ENCODE data around the gene NID2. TPM values are rescaled to one million over a fixed set of nuclear protein-coding genes. Genes with fewer than 3 reads are reported as not detected.

NID2 gene
- total RNA-seq, 1 experiment from 2014 or later, result 9.5 TPM

DNA sequence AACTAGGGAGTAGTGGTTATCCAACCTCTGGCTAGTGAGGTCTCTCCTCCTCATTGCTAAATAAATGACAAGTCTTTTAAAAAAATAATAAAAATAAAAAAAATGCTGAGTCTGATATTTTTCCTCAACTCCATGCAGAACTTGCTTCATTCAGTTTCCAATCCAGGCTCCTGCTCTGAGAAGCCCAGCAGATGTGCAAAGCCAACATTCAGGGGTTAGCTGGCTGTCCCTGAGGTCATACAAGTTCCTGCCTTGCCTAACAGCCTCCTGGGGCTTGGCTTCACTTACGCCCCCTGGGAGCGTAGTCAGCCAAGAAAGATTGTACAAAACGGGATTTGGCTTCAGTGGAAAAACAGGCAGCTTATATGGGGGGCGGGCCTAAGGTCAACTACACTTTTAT is 56.2 kb downstream of the NID2 start:
- Histone ChIP-seq H3K9me3 (no peaks in the 10 kb centered on the region), H3K27me3 (replicated peaks; ENCODE audit: control insufficient read depth, insufficient read depth, low read length) (no peaks in the 10 kb centered on the region), H3K36me3 (ENCODE audit: control insufficient read depth, insufficient read depth, low read length) (peaks cover 4% of the 10 kb centered on the region), H3K4me1 (peaks cover 3% of the 10 kb centered on the region), H3K4me3 (ENCODE audit: low read depth, low read length) (no peak overlapping the region)
- no peak overlapping the region for H3K27ac Mint-ChIP-seq (ENCODE audit: unreplicated experiment)
- no peak overlapping the region for H3K4me3 Mint-ChIP-seq (ENCODE audit: unreplicated experiment)
- H3K9me3 Mint-ChIP-seq (ENCODE audit: unreplicated experiment), result no peaks in the 10 kb centered on the region
- peaks cover 6% of the 10 kb centered on the region for H3K4me1 Mint-ChIP-seq (ENCODE audit: low read depth, unreplicated experiment)
- peaks cover 61% of the 10 kb centered on the region for H3K36me3 Mint-ChIP-seq (ENCODE audit: insufficient read depth, unreplicated experiment)
- intact Hi-C loops (cut with micrococcal nuclease; ENCODE audit: unreplicated experiment), result loop anchor here (10.0 kb wide), 1 partner anchor 52 kb away; the partner anchor contains the start of gene NID2
- H3K27me3 Mint-ChIP-seq (ENCODE audit: insufficient read depth, unreplicated experiment), result no peaks in the 10 kb centered on the region
- CTCF ChIA-PET, result no interaction called here
- peak in 1 of 2 experiments; percentile 21 for DNase-seq
- TF ChIP-seq, protein P1, sequence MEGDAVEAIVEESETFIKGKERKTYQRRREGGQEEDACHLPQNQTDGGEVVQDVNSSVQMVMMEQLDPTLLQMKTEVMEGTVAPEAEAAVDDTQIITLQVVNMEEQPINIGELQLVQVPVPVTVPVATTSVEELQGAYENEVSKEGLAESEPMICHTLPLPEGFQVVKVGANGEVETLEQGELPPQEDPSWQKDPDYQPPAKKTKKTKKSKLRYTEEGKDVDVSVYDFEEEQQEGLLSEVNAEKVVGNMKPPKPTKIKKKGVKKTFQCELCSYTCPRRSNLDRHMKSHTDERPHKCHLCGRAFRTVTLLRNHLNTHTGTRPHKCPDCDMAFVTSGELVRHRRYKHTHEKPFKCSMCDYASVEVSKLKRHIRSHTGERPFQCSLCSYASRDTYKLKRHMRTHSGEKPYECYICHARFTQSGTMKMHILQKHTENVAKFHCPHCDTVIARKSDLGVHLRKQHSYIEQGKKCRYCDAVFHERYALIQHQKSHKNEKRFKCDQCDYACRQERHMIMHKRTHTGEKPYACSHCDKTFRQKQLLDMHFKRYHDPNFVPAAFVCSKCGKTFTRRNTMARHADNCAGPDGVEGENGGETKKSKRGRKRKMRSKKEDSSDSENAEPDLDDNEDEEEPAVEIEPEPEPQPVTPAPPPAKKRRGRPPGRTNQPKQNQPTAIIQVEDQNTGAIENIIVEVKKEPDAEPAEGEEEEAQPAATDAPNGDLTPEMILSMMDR (IDR thresholded peaks at IDR 0.05; ENCODE audit: insufficient read depth in 1 of 2, low read depth in 1 of 2, low read length in 1 of 2, severe bottlenecking in 1 of 2, unreplicated experiment in 1 of 2), result no peak
- POLR2A ChIA-PET, result no interaction called here
- no TSS peak for BruUV-seq (replicated peaks)

DNA sequence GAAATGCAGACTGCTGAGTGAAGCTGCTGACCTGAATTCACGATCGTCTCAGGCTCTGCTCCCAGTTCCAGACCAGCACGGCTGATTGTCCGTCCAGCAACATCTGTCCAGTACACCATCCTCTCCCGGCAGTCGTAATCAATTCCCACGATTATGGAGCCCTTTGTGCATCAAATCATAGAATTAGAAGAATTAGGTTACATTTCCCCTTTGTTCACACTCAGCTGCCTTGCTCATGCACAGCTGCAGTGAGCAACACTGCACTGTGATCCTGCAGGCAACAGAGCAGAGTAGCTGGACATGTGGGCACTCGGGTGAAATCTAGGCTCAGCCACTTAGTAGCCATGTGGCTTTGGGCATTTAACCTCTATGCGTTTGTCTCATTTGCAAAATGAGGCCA is 57.3 kb downstream of the NID2 start:
- peaks cover 4% of the 10 kb centered on the region for H3K36me3 ChIP-seq (ENCODE audit: control insufficient read depth, insufficient read depth, low read length)
- H3K27me3 Mint-ChIP-seq (ENCODE audit: insufficient read depth, unreplicated experiment), result no peaks in the 10 kb centered on the region
- peaks cover 12% of the 10 kb centered on the region for H3K4me1 Mint-ChIP-seq (ENCODE audit: low read depth, unreplicated experiment)

GRCh38 chr14:52010173-52010693 is 58.6 kb downstream of the NID2 start:
- CTCF ChIA-PET, result no interaction called here
- H3K4me3 Mint-ChIP-seq (ENCODE audit: unreplicated experiment), result no peak overlapping the region
- POLR2A ChIA-PET, result no interaction called here
- intact Hi-C loops (cut with micrococcal nuclease; ENCODE audit: unreplicated experiment), result loop anchor here (10.0 kb wide), 1 partner anchor 55 kb away; the partner anchor contains the start of gene NID2
- Histone ChIP-seq H3K4me3 (ENCODE audit: low read depth, low read length) (no peak overlapping the region), H3K27me3 (replicated peaks; ENCODE audit: control insufficient read depth, insufficient read depth, low read length) (no peaks in the 10 kb centered on the region), H3K36me3 (ENCODE audit: control insufficient read depth, insufficient read depth, low read length) (peaks cover 7% of the 10 kb centered on the region), H3K9me3 (no peaks in the 10 kb centered on the region), H3K4me1 (peaks cover 15% of the 10 kb centered on the region)
- H3K27ac Mint-ChIP-seq (ENCODE audit: unreplicated experiment), result no peak overlapping the region
- no peaks in the 10 kb centered on the region for H3K27me3 Mint-ChIP-seq (ENCODE audit: insufficient read depth, unreplicated experiment)
- H3K9me3 Mint-ChIP-seq (ENCODE audit: unreplicated experiment), result no peaks in the 10 kb centered on the region
- no peak for DNase-seq
- TF ChIP-seq, protein P1 (IDR thresholded peaks at IDR 0.05; ENCODE audit: insufficient read depth in 1 of 2, low read depth in 1 of 2, low read length in 1 of 2, severe bottlenecking in 1 of 2, unreplicated experiment in 1 of 2), result no peak
- H3K36me3 Mint-ChIP-seq (ENCODE audit: insufficient read depth, unreplicated experiment), result peaks cover 74% of the 10 kb centered on the region
- peaks cover 12% of the 10 kb centered on the region for H3K4me1 Mint-ChIP-seq (ENCODE audit: low read depth, unreplicated experiment)
- BruUV-seq (replicated peaks), result no TSS peak

More for the DNA sequence above, 57.3 kb downstream of the NID2 start:
- intact Hi-C loops (cut with micrococcal nuclease; ENCODE audit: unreplicated experiment), result loop anchor here (10.0 kb wide), 1 partner anchor 53 kb away; the partner anchor contains the start of gene NID2
- H3K4me3 Mint-ChIP-seq (ENCODE audit: unreplicated experiment), result no peak overlapping the region
- peaks cover 65% of the 10 kb centered on the region for H3K36me3 Mint-ChIP-seq (ENCODE audit: insufficient read depth, unreplicated experiment)
- TF ChIP-seq, protein P1 (IDR thresholded peaks at IDR 0.05; ENCODE audit: insufficient read depth in 1 of 2, low read depth in 1 of 2, low read length in 1 of 2, severe bottlenecking in 1 of 2, unreplicated experiment in 1 of 2), result no peak
- no peak for DNase-seq
- BruUV-seq (replicated peaks), result no TSS peak
- Histone ChIP-seq H3K4me1 (peaks cover 14% of the 10 kb centered on the region), H3K4me3 (ENCODE audit: low read depth, low read length) (no peak overlapping the region), H3K9me3 (no peaks in the 10 kb centered on the region), H3K27me3 (replicated peaks; ENCODE audit: control insufficient read depth, insufficient read depth, low read length) (no peaks in the 10 kb centered on the region)
- POLR2A ChIA-PET, result no interaction called here
- H3K27ac Mint-ChIP-seq (ENCODE audit: unreplicated experiment), result no peak overlapping the region
- H3K9me3 Mint-ChIP-seq (ENCODE audit: unreplicated experiment), result no peaks in the 10 kb centered on the region
- CTCF ChIA-PET, result no interaction called here

Data from Caco-2 (cell line).